Cardiac muscle cell (in vitro differentiated cells and primary cell): ENCODE measurements around the gene IFNA16. TPM values are rescaled to one million over a fixed set of nuclear protein-coding genes. Genes with fewer than 3 reads are reported as not detected.
"Not testable (repeated sequence)": the region's sequence is repeated elsewhere in the genome, so short reads cannot be mapped to it uniquely, and the experiment has no call there.

Experiments
- DNase-seq, 2 donors: peaks; one replicate each; pipeline versions ENCODE4 v3.0.0 to v3.0.0-alpha.2; 2010 to 2017; ENCODE audit warnings: low read depth in 1 of 2, low spot score in 1 of 2
- H3K27ac ChIP-seq: fragments of 200-600 bp; sonication (generic); 2 replicates; pipeline ENCODE4 v1.5.1; 2016
- H3K27me3 ChIP-seq: fragments of 200-600 bp; sonication (generic); 2 replicates; pipeline ENCODE4 v1.6.0; 2016; ENCODE audit warnings: control low read depth
- H3K36me3 ChIP-seq: fragments of 200-600 bp; sonication (generic); 2 replicates; pipeline ENCODE4 v1.5.1; 2016; ENCODE audit warnings: control low read depth
- H3K4me1 ChIP-seq: fragments of 200-600 bp; sonication (generic); 2 replicates; pipeline ENCODE4 v1.8.1; 2017; ENCODE audit warnings: low read depth, mild to moderate bottlenecking, mixed run types
- H3K4me3 ChIP-seq: fragments of 200-600 bp; sonication (generic); 2 replicates; pipeline ENCODE4 v1.5.1; 2016; ENCODE audit warnings: mild to moderate bottlenecking
- H3K9me3 ChIP-seq: fragments of 200-600 bp; sonication (generic); 2 replicates; pipeline ENCODE4 v1.5.1; 2017; ENCODE audit warnings: low read depth, mild to moderate bottlenecking, control low read depth
- CTCF ChIP-seq: IDR thresholded peaks from 2 replicates; pipeline ENCODE4 v1.5.1; 2012; ENCODE audit warnings: low read depth, mild to moderate bottlenecking, low read length
- polyA plus RNA-seq: library from polyadenylated mRNA; unstranded; fragments of >200 nt; fragmentation: Nextera tagmentation; extraction: Ambion mirVana; gene quantifications from 2 replicates; pipeline ENCODE4 v1.2.1, GENCODE V29; 2016
- total RNA-seq: library from RNA; depleted of rRNA; stranded (reverse); fragments of >200 nt; gene quantifications from 2 replicates; pipeline ENCODE4 v1.2.3, GENCODE V29; 2016

Gene IFNA16
- total and polyA plus RNA-seq, 2 experiments from 2014 or later: not detected

- peaks cover 15% of the 10 kb centered on the region for H3K27me3 ChIP-seq
- no peak overlapping the region for H3K27ac ChIP-seq
- no peaks in the 10 kb centered on the region for H3K4me1 ChIP-seq
- no peaks in the 10 kb centered on the region for H3K9me3 ChIP-seq
- H3K4me3 ChIP-seq: no peak overlapping the region
- no peak for TF ChIP-seq CTCF
- no peak for DNase-seq
- no peaks in the 10 kb centered on the region for H3K36me3 ChIP-seq
Measured at GRCh38 chr9:21251190-21251589, 34.1 kb upstream of the IFNA16 start.

GRCh38 chr9:21244836-21245235 lies 27.7 kb upstream of the IFNA16 start:
- Histone ChIP-seq H3K36me3 (no peaks in the 10 kb centered on the region), H3K27ac (no peak overlapping the region), H3K9me3 (no peaks in the 10 kb centered on the region), H3K27me3 (peaks cover 8% of the 10 kb centered on the region), H3K4me3 (no peak overlapping the region), H3K4me1 (no peaks in the 10 kb centered on the region)
- no peak for TF ChIP-seq CTCF
- DNase-seq: no peak

GRCh38 chr9:21239911-21240310 lies 22.8 kb upstream of the IFNA16 start, which contains the start of gene IFNA14:
IFNA14 (minus strand) TSS chr9:21240005; CDS start chr9:21239935, 70 bp downstream.
- DNase-seq: no peak
- H3K27ac ChIP-seq: no peak within 1 kb of the TSS
- no peaks in the 10 kb centered on the region for H3K36me3 ChIP-seq
- H3K4me1 ChIP-seq: no peaks in the 10 kb centered on the region
- H3K4me3 ChIP-seq: no peak within 1 kb of the TSS
- TF ChIP-seq CTCF: no peak
- no peaks in the 10 kb centered on the region for H3K9me3 ChIP-seq
- peaks cover 22% of the 10 kb centered on the region for H3K27me3 ChIP-seq

GRCh38 chr9:21236360-21236714 lies 19.2 kb upstream of the IFNA16 start:
- H3K36me3 ChIP-seq, H3K4me3 ChIP-seq, H3K4me1 ChIP-seq, H3K27ac ChIP-seq, H3K9me3 ChIP-seq, DNase-seq: not testable (repeated sequence)
- peaks cover 22% of the 10 kb centered on the region for H3K27me3 ChIP-seq

GRCh38 chr9:21235468-21236359 lies 18.6 kb upstream of the IFNA16 start:
- TF ChIP-seq CTCF: peak; percentile 61
- peak; percentile 44 to 68 for DNase-seq

GRCh38 chr9:21234153-21234687 lies 17.1 kb upstream of the IFNA16 start:
- Histone ChIP-seq H3K27me3 (peaks cover 10% of the 10 kb centered on the region), H3K36me3 (no peaks in the 10 kb centered on the region), H3K27ac (no peak overlapping the region), H3K4me1 (no peaks in the 10 kb centered on the region), H3K4me3 (no peak overlapping the region), H3K9me3 (no peaks in the 10 kb centered on the region)
- TF ChIP-seq CTCF: no peak
- no peak for DNase-seq

More at GRCh38 chr9:21235468-21236359, 18.6 kb upstream of the IFNA16 start:
- H3K4me3 ChIP-seq, H3K27ac ChIP-seq, H3K9me3 ChIP-seq, H3K4me1 ChIP-seq, H3K36me3 ChIP-seq: not testable (repeated sequence)
- peaks cover 16% of the 10 kb centered on the region for H3K27me3 ChIP-seq
